NT2/D1 (cell line): ENCODE results near the gene TMEM117.

Experiments
- SUZ12 ChIP-seq: IDR thresholded peaks from 2 replicates; pipeline ENCODE4 v1.6.1; 2011; ENCODE audit not compliant: insufficient read length, insufficient read depth; ENCODE audit errors: extremely low read depth
- YY1 ChIP-seq: IDR thresholded peaks from 2 replicates; pipeline ENCODE4 v1.6.1; 2011; ENCODE audit not compliant: insufficient read length, insufficient read depth
- ZNF274 ChIP-seq: IDR thresholded peaks from 2 replicates; pipeline ENCODE4 v1.6.1; 2011; ENCODE audit warnings: mild to moderate bottlenecking, low read depth, low read length

DNA sequence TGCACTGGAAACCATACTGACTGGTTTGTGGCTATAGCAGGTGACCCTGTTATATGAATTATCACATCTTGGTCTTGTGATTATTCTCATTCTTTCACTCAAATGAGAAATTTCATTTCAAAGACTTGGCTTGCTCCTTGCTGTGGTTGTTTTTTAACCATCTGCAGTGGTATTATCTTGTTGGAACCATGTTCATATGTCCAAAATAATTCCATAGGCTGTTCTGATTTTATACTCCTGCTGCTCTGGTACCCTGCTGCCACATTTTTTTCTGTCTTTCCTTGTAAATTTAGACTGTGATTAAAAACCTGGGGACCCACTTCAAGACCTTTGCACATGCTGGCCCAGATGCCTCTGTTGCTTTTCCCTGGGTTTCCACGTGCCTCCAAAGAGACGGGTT is 190.2 kb downstream of the TMEM117 start:
- TF ChIP-seq SUZ12 (no peak), ZNF274 (no peak), YY1 (no peak)
